ENCODE results near the gene MCM8. TPM values are rescaled to one million over a fixed set of nuclear protein-coding genes. Genes with fewer than 3 reads are reported as not detected.

MCM8 gene
- polyA plus RNA-seq, 1 donor (not counting 4 experiments of a cell fraction or from before 2014, with no cell fraction given): 7.0 TPM

DNA sequence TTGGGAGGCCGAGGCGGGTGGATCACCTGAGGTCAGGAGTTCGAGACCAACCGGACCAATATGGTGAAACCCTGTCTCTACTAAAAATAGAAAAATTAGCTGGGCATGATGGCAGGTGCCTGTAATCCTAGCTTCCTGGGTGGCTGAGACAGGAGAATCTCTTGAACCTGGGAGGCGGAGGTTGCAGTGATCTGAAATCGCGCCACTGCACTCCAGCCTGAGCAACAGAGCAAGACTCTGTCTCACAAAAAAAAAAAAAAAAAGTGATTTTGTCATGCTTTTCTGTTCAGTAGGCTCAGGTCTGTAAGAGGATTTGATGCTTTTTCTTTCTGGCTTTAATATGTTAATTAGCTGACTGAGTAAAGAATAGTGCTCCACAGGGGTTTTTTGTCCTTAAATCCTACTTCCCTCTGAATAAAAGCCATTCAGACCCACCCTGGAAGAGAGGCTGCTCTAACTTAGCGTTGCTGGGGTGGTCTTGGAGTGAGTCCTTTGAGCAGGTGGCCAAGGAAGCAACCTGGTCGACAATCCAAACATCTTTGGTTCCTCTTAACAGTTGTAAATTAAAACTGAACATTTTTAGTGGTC lies 19.0 kb downstream of the MCM8 start:
- Histone ChIP-seq H3K4me1 (ENCODE audit: control insufficient read depth, extremely low read depth, insufficient read depth, low read length) (no peaks in the 10 kb centered on the region), H3K9ac (ENCODE audit: control insufficient read depth, extremely low read depth, insufficient read depth, low read length) (no peak overlapping the region), H3K79me2 (ENCODE audit: control insufficient read depth, insufficient read depth, low read length) (no peaks in the 10 kb centered on the region), H3K36me3 (ENCODE audit: control insufficient read depth in 2 of 2, extremely low read depth in 1 of 2, insufficient read depth in 2 of 2, low read length in 2 of 2) (peaks cover 0 to 2% of the 10 kb centered on the region in 2 experiments), H3K9me1 (ENCODE audit: control insufficient read depth, extremely low read depth, insufficient read depth, low read length) (no peaks in the 10 kb centered on the region), H2AFZ (ENCODE audit: control insufficient read depth, low read length) (no peak overlapping the region), H3K4me2 (ENCODE audit: control insufficient read depth, extremely low read depth, insufficient read depth, low read depth, low read length) (no peak overlapping the region), H3K4me3 (ENCODE audit: control insufficient read depth in 2 of 3, extremely low read depth in 1 of 3, insufficient read depth in 2 of 3, low read depth in 1 of 3, low read length in 3 of 3) (no peak overlapping the region), H3K27me3 (ENCODE audit: control insufficient read depth, extremely low read depth, insufficient read depth, low read length) (no peaks in the 10 kb centered on the region), H3K9me3 (ENCODE audit: control insufficient read depth, low read depth, low read length) (no peaks in the 10 kb centered on the region), H3K27ac (ENCODE audit: control insufficient read depth, insufficient read depth, low read length) (no peak overlapping the region), H4K20me1 (ENCODE audit: control insufficient read depth, extremely low read depth, insufficient read depth, low read length) (no peaks in the 10 kb centered on the region)
- DNase-seq (ENCODE audit: low read depth, low spot score) (no peak), FAIRE-seq (no peak)
- dilution Hi-C loops (cut with MboI; ENCODE audit: extremely low pct_ligation_motif_present, low sequenced_read_pairs): no loop called here
- TF ChIP-seq, protein P1, sequence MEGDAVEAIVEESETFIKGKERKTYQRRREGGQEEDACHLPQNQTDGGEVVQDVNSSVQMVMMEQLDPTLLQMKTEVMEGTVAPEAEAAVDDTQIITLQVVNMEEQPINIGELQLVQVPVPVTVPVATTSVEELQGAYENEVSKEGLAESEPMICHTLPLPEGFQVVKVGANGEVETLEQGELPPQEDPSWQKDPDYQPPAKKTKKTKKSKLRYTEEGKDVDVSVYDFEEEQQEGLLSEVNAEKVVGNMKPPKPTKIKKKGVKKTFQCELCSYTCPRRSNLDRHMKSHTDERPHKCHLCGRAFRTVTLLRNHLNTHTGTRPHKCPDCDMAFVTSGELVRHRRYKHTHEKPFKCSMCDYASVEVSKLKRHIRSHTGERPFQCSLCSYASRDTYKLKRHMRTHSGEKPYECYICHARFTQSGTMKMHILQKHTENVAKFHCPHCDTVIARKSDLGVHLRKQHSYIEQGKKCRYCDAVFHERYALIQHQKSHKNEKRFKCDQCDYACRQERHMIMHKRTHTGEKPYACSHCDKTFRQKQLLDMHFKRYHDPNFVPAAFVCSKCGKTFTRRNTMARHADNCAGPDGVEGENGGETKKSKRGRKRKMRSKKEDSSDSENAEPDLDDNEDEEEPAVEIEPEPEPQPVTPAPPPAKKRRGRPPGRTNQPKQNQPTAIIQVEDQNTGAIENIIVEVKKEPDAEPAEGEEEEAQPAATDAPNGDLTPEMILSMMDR (optimal IDR thresholded peaks at IDR 0.05 in 1 of 3, IDR thresholded peaks at IDR 0.05 in 1 of 3, conservative IDR thresholded peaks at IDR 0.05 in 1 of 3; ENCODE audit: extremely low read depth in 1 of 3, insufficient read depth in 2 of 3, low read length in 3 of 3): no peak
- TF ChIP-seq EZH2 (IDR thresholded peaks at IDR 0.05; ENCODE audit: low read length): no peak

DNA sequence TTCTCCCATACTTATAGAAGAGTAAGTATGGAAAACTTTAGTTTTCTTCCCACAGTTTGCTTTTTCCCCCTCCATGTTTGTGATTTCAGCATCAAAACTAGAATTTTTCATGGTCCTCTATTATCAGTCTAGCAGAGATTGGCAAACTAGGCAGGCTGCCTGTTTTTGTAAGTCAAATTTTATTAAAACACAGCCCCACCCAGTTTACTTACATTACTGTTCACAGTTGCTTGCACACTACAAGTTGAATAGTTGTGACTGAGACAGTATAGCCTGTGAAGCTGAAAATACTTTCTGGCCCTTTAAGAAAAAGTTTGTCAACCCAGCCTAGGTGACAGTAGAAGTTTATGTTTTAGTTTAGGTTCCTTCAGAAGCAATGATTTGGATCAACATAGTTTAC lies 19.5 kb downstream of the MCM8 start:
- dilution Hi-C loops (cut with MboI; ENCODE audit: extremely low pct_ligation_motif_present, low sequenced_read_pairs): no loop called here
- H3K27me3 ChIP-seq (ENCODE audit: control insufficient read depth, extremely low read depth, insufficient read depth, low read length): no peaks in the 10 kb centered on the region
- no peaks in the 10 kb centered on the region for H3K9me1 ChIP-seq (ENCODE audit: control insufficient read depth, extremely low read depth, insufficient read depth, low read length)
- H2AFZ ChIP-seq (ENCODE audit: control insufficient read depth, low read length): no peak overlapping the region
- H3K4me2 ChIP-seq (ENCODE audit: control insufficient read depth, extremely low read depth, insufficient read depth, low read depth, low read length): no peak overlapping the region
- H3K4me3 ChIP-seq (ENCODE audit: control insufficient read depth in 2 of 3, extremely low read depth in 1 of 3, insufficient read depth in 2 of 3, low read depth in 1 of 3, low read length in 3 of 3): no peak overlapping the region
- FAIRE-seq (no peak), DNase-seq (ENCODE audit: low read depth, low spot score) (no peak)
- TF ChIP-seq EZH2 (IDR thresholded peaks at IDR 0.05; ENCODE audit: low read length): no peak
- TF ChIP-seq, protein P1 (optimal IDR thresholded peaks at IDR 0.05 in 1 of 3, IDR thresholded peaks at IDR 0.05 in 1 of 3, conservative IDR thresholded peaks at IDR 0.05 in 1 of 3; ENCODE audit: extremely low read depth in 1 of 3, insufficient read depth in 2 of 3, low read length in 3 of 3): no peak
- H3K36me3 ChIP-seq (ENCODE audit: control insufficient read depth in 2 of 2, extremely low read depth in 1 of 2, insufficient read depth in 2 of 2, low read length in 2 of 2): peaks cover 0 to 2% of the 10 kb centered on the region in 2 experiments
- no peaks in the 10 kb centered on the region for H3K4me1 ChIP-seq (ENCODE audit: control insufficient read depth, extremely low read depth, insufficient read depth, low read length)
- no peaks in the 10 kb centered on the region for H4K20me1 ChIP-seq (ENCODE audit: control insufficient read depth, extremely low read depth, insufficient read depth, low read length)
- no peak overlapping the region for H3K27ac ChIP-seq (ENCODE audit: control insufficient read depth, insufficient read depth, low read length)
- no peaks in the 10 kb centered on the region for H3K9me3 ChIP-seq (ENCODE audit: control insufficient read depth, low read depth, low read length)
- no peak overlapping the region for H3K9ac ChIP-seq (ENCODE audit: control insufficient read depth, extremely low read depth, insufficient read depth, low read length)
- no peaks in the 10 kb centered on the region for H3K79me2 ChIP-seq (ENCODE audit: control insufficient read depth, insufficient read depth, low read length)
